GM19035 (cell line): ENCODE results near the gene ZNF630.
"Not testable (repeated sequence)": the region's sequence is repeated elsewhere in the genome, so short reads cannot be mapped to it uniquely, and the experiment has no call there.

Source experiments
- ATAC-seq: cut with Tn5 transposase; IDR thresholded peaks from one replicate; pipeline ENCODE4 v1.9.1; 2021; ENCODE audit not compliant: unreplicated experiment

The ZNF630 gene

GRCh38 chrX:48030237-48030636 lies 41.2 kb downstream of the ZNF630 start:
- ATAC-seq: no peak

GRCh38 chrX:48028091-48028490 lies 43.3 kb downstream of the ZNF630 start:
- ATAC-seq: no peak

DNA sequence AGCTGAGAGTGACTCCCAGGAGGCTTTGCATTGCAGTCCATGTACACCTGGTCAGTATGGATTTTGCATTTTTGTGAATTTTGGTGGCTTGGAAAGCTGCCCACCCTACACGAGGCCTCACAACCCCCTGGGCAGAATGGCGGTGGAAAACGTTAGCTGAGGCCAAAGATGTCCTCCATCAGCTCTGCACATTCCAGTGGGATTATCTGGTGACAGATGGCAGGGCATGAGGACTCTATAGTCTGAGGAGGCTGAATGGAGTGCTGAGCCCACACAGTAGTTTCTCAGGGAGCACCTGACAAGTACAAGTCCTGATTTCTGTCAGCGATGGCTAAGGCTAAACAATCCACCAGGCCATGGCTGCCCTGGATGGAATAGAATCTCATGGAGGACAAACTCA lies 43.9 kb downstream of the ZNF630 start:
- not testable (repeated sequence) for ATAC-seq

DNA sequence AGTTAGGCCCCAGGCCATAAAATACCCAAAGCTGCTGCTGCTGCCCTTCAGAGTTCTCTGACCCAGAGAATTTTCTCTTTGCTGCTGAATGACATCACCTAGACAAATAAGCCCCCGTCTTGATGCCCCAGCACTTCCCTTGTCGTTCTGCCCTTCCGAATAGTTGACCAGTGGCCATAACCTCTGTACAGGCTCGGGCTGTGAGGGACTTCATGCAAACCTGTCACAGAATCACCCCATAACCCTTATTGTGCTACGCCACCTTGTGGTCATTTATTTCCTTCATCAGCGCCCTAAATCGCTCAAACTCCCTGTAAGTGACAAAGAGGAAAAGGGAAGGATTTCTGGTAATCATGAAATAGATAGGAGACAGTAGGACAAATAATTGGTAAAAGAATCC lies 45.9 kb downstream of the ZNF630 start:
- no peak for ATAC-seq

- ATAC-seq: no peak
These were observed 48.7 kb downstream of the ZNF630 start for GRCh38 chrX:48022738-48023137.

DNA sequence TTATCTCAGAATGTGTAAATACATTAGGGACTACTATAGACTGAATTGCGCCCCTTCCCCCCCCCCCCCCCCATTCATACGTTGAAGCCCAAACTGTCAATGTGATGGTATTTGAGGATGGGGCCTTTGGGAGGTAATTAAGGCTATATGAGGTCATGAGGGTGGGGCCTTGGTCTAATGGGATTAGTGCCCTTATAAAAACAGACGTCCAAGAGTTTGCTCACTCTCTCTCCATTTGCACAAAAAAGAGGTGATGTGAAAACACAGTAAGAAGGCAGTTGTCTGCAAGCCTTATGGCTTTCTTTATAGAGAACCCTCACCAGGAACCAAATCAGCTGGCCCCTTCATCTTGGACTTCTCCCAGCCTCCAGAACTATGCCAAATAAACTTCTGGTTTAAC lies 49.3 kb downstream of the ZNF630 start:
- ATAC-seq: no peak

- peak; percentile 83 for ATAC-seq
These were observed 50.2 kb downstream of the ZNF630 start for GRCh38 chrX:48021026-48021900.

- ATAC-seq: not testable (repeated sequence)
These were observed 51.0 kb downstream of the ZNF630 start for GRCh38 chrX:48020472-48020871.

GRCh38 chrX:48019892-48020291 lies 51.5 kb downstream of the ZNF630 start:
- not testable (repeated sequence) for ATAC-seq

DNA sequence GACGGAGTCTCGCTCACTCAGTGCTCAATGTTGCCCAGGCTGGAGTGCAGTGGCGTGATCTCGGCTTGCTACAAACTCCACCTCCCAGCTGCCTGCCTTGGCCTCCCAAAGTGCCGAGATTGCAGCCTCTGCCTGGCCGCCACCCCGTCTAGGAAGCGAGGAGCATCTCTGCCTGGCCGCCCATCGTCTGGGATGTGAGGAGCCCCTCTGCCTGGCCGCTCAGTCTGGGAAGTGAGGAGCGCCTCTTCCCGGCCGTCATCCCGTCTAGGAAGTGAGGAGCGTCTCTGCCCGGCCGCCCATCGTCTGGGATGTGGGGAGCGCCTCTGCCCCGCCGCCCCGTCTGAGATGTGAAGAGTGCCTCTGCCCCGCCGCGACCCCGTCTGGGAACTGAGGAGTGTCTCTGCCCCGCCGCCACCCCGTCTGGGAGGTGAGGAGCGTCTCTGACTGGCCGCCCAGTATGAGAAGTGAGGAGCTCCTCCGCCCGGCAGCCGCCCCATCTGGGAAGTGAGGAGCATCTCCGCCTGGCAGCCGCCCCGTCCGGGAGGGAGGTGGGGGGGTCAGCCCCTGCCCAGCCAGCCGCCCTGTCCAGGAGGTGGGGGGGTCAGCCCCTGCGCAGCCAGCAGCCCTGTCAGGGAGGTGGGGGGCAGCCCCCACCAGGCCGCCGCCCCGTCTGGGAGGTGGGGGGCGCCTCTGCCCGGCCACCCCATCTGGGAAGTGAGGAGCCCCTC lies 54.7 kb downstream of the ZNF630 start:
- not testable (repeated sequence) for ATAC-seq

DNA sequence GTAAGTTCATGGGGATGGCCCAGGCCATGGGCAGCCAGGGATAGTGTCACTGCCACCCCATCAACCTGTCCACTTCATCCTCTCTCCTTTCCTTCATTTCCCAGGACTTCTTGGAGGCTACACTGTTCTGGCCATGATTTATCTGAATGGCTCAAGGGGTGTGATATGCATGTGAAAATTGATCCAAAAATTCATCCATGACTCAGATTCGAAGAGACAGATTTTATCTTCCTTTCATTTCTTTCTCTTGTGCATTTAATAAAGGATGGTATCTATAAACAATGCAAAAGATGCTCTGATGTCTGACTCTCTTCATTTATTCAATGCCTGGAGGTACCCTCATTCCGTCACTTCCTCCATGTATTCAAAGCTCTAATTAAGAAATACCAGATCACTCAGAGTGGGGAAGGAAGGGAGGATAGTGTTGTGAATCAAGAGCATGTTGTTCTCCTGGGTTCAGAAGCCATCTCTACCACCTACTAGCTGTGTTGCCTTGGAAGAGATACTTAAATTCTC lies 61.9 kb downstream of the ZNF630 start:
- not testable (repeated sequence) for ATAC-seq
